DMS53 treated with DMSO at 0.1 percent for 48 hours (cell line): ENCODE results near the gene GOLGA8G.
"Not testable (repeated sequence)": the region's sequence is repeated elsewhere in the genome, so short reads cannot be mapped to it uniquely, and the experiment has no call there.

Experiments
- DNase-seq: peaks from one replicate; lab custom pipeline; 2025; ENCODE audit not compliant: unreplicated experiment; lab: John Stamatoyannopoulos, UW

The GOLGA8G gene, protein sequence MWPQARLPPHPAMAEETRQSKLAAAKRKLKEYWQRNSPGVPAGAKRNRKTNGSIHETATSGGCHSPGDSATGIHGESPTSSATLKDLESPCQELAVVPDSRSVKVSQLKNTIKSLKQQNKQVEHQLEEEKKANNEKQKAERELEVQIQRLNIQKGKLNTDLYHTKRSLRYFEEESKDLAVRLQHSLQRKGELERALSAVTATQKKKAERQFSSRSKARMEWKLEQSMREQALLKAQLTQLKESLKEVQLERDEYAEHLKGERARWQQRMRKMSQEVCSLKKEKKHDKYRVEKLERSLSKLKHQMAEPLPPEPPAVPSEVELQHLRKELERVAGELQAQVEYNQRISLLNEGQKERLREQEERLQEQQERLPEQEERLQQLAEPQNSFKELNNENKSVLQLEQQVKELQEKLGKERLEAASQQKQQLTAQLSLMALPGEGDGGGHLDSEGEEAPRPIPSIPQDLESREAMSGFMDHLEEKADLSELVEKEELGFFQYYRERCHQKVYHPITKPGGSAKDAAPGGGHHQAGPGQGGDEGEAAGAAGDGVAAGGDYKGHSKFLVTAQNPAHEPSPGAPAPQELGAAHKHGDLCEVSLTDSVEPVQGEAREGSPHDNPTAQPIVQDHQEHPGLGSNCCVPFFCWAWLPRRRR

DNA sequence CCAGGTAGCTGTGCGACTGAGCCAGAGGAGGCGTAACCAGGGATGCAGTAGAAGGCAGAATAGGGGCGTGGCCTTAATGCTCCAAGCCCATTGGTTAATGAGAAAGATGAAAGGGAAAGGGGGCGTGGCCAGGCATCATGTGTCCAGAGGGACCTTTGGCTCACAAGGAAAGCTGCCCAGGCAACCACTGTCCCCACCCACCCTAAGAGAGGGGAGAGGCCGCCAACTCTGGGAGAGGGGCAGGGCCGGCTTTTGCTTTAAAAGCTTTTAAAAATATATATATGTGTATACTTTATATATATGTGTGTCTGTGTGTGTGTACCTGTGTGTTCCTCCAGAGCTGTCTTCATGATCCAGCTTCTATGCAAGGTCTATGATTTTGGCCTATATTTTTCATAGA lies at the start of gene GOLGA8G:
TSS of gene GOLGA8G (minus strand) at position 18 of the 400 bp plus-strand sequence. CDS start 62 bp downstream, outside the sequence.
- not testable (repeated sequence) for DNase-seq

- not testable (repeated sequence) for DNase-seq
Measured at GRCh38 chr15:28573351-28573750, 40.6 kb upstream of the GOLGA8G start.

DNA sequence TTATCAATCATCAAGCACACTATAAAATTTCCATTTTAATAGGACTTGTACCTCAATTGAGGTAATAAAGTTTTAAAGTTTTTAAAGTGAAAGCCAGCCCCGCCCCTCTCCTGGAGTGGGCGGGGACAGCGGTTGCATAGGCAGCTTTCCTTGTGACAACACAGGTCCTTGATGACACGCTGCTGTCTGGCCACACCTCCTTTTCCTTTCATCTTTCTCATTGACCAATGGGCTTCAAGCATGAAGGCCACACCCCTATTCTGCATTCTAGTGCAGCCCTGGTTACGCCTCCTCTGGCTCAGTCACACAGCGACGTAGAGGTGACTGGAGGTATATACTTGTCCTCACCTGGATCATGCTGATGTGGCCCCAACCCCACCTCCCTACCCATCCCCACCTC lies 20.5 kb upstream of the GOLGA8G start, which contains the start of gene GOLGA6L25:
TSS of gene GOLGA6L25 (plus strand) at position 301 of the 400 bp plus-strand sequence. CDS start at position 362, 61 bp downstream.
- DNase-seq = not testable (repeated sequence)

- not testable (repeated sequence) for DNase-seq
Measured at GRCh38 chr15:28515208-28515607, 17.6 kb downstream of the GOLGA8G start.

DNA sequence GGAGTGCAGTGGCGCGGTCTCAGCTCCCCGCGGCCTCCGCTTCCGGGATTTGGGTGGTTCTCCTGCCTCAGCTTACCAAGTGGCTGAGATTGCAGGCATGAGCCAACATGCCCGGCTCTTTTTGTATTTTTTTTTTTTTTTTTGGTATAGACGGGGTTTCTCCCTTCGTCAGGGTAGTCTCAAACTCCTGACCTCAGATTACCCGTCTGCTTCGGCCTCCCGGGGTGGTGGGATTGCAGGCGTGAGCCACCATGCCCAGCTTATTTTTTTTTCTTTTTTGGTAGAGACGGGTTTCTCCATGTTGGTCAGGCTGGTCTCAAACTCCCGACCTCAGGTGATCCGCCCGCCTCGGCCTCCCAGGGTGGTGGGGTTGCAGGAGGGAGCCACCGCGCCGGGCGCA lies 18.6 kb downstream of the GOLGA8G start:
- DNase-seq = not testable (repeated sequence)

DNA sequence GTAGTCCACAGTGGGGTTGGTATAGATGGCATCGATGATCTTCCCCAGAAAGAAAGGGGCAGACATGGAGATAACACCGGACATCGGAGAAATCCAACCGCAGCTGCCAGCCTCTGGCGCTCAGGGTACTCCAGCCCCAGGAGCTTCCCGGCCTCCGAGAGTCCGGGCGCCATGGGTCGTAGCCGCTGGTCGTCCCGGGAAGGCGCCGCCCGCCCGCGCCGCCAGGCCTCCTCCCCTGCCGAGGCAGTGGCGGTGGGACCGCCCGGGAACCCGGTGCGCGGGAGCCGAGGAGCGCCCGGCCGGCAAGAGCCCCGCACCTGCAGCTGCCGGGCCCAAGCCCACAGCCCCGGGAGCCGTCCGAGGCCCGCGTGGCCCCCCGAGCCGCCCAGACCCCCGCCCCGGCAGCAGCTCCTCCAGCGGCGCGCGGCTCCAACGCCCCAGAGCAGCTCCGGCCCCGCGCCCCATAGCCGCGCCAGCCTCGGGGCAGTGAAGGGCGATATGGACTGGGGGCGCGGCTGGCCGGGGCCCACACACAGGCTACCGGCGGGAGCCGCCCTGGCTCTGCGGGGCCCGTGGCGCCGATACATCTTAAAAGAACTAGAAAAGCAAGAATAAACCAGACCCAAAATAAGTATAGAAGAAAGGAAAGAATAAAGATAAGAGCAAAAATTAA lies 24.4 kb downstream of the GOLGA8G start:
- DNase-seq = not testable (repeated sequence)

DNA sequence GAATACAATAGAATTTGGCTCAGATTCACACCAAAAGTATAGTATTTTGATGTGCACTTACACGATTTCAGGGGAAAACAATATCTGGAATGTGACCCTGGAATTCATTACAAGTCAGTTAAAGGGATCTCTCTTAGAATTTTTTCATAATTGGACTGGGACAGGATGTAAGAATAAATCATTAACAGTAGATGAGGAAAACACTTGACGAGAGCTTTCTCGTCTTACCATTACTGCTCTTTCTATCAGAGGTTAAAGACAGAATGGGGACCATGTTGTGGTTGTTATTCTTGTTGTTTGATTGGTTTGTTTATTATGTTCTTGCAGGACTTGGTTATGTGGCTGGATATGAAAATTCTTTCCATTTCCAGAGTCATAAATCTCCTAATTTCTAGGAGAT lies 51.4 kb downstream of the GOLGA8G start:
- not testable (repeated sequence) for DNase-seq
